ENCODE results near the gene LTBP3.

- TF ChIP-seq CTCF (IDR thresholded peaks at IDR 0.05 in 4 of 5, conservative IDR thresholded peaks at IDR 0.05 in 1 of 5) (no peak), POLR2A (IDR thresholded peaks at IDR 0.05) (no peak)
Observed at GRCh38 chr11:65560555-65561418, 2.6 kb upstream of the LTBP3 start.

Data from gastrocnemius medialis (tissue), 4 donors.